ENCODE measurements around the gene CFAP126. TPM values are rescaled to one million over a fixed set of nuclear protein-coding genes. Genes with fewer than 3 reads are reported as not detected.
A peak's percentile ranks its signal among the peaks of the same experiment; 100 is the strongest.
"Not testable (repeated sequence)": the region's sequence is repeated elsewhere in the genome, so short reads cannot be mapped to it uniquely, and the experiment has no call there.

The CFAP126 gene
- total RNA-seq, 1 experiment from 2014 or later, result 1.5 TPM

GRCh38 chr1:161398900-161399256 is 31.2 kb upstream of the CFAP126 start:
- H3K4me1 ChIP-seq (replicated peaks; ENCODE audit: insufficient read depth), result peaks cover 45% of the 10 kb centered on the region
- peak overlapping the region; percentile 99 for H3K27ac ChIP-seq
- POLR2A ChIA-PET (ENCODE audit: unreplicated experiment), result interaction anchor here (0.9 kb wide), 1 partner anchor 10 kb away, joined by 3 read pairs; no protein-coding TSS in a partner anchor
- peaks cover 54% of the 10 kb centered on the region for H3F3A ChIP-seq (ENCODE audit: insufficient read depth, low read depth)
- H3K36me3 ChIP-seq (ENCODE audit: low read depth), result no peaks in the 10 kb centered on the region
- no peaks in the 10 kb centered on the region for H3K79me2 ChIP-seq (ENCODE audit: low read depth)
- peak overlapping the region; percentile 82 for H3K4me2 ChIP-seq
- no peaks in the 10 kb centered on the region for H3K9me2 ChIP-seq (ENCODE audit: insufficient read depth)
- H3K27me3 ChIP-seq (ENCODE audit: insufficient read depth, low read depth), result no peaks in the 10 kb centered on the region
- BruUV-seq (replicated peaks), result no TSS peak
- intact Hi-C loops (cut with micrococcal nuclease; ENCODE audit: unreplicated experiment), result loop anchor here (1.0 to 10.0 kb wide), 4 partner anchors 9 to 346 kb away; partner anchors contain the start of gene DUSP12
- DNase-seq, result no peak
- peak overlapping the region; percentile 84 for H2AFZ ChIP-seq
- CTCF ChIA-PET, result no interaction called here
- no peaks in the 10 kb centered on the region; the same call in 1 of the 2 replicates for H3K9me3 ChIP-seq (ENCODE audit: insufficient read depth, low read depth)
- TF ChIP-seq EZH2 (IDR thresholded peaks at IDR 0.05; ENCODE audit: low read depth), result no peak
- TF ChIP-seq, protein P1, sequence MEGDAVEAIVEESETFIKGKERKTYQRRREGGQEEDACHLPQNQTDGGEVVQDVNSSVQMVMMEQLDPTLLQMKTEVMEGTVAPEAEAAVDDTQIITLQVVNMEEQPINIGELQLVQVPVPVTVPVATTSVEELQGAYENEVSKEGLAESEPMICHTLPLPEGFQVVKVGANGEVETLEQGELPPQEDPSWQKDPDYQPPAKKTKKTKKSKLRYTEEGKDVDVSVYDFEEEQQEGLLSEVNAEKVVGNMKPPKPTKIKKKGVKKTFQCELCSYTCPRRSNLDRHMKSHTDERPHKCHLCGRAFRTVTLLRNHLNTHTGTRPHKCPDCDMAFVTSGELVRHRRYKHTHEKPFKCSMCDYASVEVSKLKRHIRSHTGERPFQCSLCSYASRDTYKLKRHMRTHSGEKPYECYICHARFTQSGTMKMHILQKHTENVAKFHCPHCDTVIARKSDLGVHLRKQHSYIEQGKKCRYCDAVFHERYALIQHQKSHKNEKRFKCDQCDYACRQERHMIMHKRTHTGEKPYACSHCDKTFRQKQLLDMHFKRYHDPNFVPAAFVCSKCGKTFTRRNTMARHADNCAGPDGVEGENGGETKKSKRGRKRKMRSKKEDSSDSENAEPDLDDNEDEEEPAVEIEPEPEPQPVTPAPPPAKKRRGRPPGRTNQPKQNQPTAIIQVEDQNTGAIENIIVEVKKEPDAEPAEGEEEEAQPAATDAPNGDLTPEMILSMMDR (conservative IDR thresholded peaks at IDR 0.05), result no peak
- no peaks in the 10 kb centered on the region for H4K20me1 ChIP-seq (ENCODE audit: insufficient read depth)
- peak overlapping the region; percentile 67 for H3K4me3 ChIP-seq

DNA sequence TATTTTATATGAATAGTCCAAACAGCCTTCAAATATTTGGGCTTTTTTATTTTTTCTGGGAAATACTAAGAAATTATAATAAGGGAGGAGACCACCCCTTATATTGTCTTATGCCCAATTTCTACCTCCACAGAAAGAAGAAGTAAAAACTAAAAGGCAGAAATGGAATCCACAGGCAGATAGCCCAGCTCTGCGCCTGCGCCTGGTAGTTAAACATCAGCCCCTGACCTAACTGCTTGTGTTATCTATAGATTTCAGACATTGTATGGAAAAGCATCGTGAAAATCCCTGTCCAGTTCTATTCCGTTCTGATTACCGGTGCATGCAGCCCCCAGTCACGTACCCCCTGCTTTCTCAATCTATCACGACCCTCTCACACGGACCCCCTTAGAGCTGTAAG is 29.4 kb upstream of the CFAP126 start:
- POLR2A ChIA-PET (ENCODE audit: unreplicated experiment), result not testable (repeated sequence)
- H3K27ac ChIP-seq, result peak overlapping the region; percentile 99
- intact Hi-C loops (cut with micrococcal nuclease; ENCODE audit: unreplicated experiment), result loop anchor here (5.0 to 10.0 kb wide), 3 partner anchors 48 to 348 kb away; partner anchors contain the start of gene DUSP12

DNA sequence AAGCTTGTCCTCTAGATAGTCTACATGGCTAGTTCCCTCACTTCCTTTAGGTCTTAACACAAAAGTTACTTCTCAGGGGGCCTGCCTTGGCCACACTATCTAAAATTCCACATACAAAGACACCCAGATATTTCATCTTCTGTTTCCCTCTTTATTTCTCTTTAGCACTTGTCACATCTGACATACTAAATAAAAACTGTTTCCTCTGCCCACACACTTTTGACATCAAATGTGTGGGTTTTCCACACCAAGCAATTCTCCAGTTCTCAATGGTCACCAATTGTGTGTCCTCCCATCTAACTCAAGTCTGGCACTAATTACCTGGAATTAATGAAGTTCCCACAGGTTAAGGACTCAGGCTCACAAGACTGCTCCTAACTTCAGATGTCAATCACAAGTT is 25.5 kb upstream of the CFAP126 start:
- intact Hi-C loops (cut with micrococcal nuclease; ENCODE audit: unreplicated experiment), result loop anchor here (10.0 kb wide), 2 partner anchors 52 to 352 kb away; partner anchors contain the start of gene DUSP12
- H3K4me1 ChIP-seq (replicated peaks; ENCODE audit: insufficient read depth), result peaks cover 34% of the 10 kb centered on the region
- no peak overlapping the region for H3K4me2 ChIP-seq
- TF ChIP-seq EZH2 (IDR thresholded peaks at IDR 0.05; ENCODE audit: low read depth), result no peak
- TF ChIP-seq, protein P1 (conservative IDR thresholded peaks at IDR 0.05), result no peak
- CTCF ChIA-PET, result no interaction called here
- POLR2A ChIA-PET (ENCODE audit: unreplicated experiment), result no interaction called here
- no peak overlapping the region for H3K4me3 ChIP-seq
- DNase-seq, result no peak
- no peaks in the 10 kb centered on the region for H3K9me2 ChIP-seq (ENCODE audit: insufficient read depth)
- no peaks in the 10 kb centered on the region for H3K9me3 ChIP-seq (ENCODE audit: insufficient read depth, low read depth)
- H2AFZ ChIP-seq, result no peak overlapping the region
- H4K20me1 ChIP-seq (ENCODE audit: insufficient read depth), result no peaks in the 10 kb centered on the region
- H3K79me2 ChIP-seq (ENCODE audit: low read depth), result no peaks in the 10 kb centered on the region
- H3F3A ChIP-seq (ENCODE audit: insufficient read depth, low read depth), result peaks cover 20% of the 10 kb centered on the region; the same call in 1 of the 2 replicates
- no TSS peak for BruUV-seq (replicated peaks)
- no peaks in the 10 kb centered on the region for H3K36me3 ChIP-seq (ENCODE audit: low read depth)
- H3K27me3 ChIP-seq (ENCODE audit: insufficient read depth, low read depth), result no peaks in the 10 kb centered on the region
- H3K27ac ChIP-seq, result no peak overlapping the region

More for the DNA sequence above, 29.4 kb upstream of the CFAP126 start:
- CTCF ChIA-PET; DNase-seq; BruUV-seq (replicated peaks); H3K4me3 ChIP-seq; H4K20me1 ChIP-seq (ENCODE audit: insufficient read depth); H3K9me2 ChIP-seq (ENCODE audit: insufficient read depth); H3K79me2 ChIP-seq (ENCODE audit: low read depth); H3K36me3 ChIP-seq (ENCODE audit: low read depth); H3K9me3 ChIP-seq (ENCODE audit: insufficient read depth, low read depth); H3K27me3 ChIP-seq (ENCODE audit: insufficient read depth, low read depth): not testable (repeated sequence)
- H3K4me1 ChIP-seq (replicated peaks; ENCODE audit: insufficient read depth), result peaks cover 37% of the 10 kb centered on the region
- H3F3A ChIP-seq (ENCODE audit: insufficient read depth, low read depth), result peaks cover 54% of the 10 kb centered on the region
- peak overlapping the region; percentile 84; the same call in 1 of the 2 replicates for H2AFZ ChIP-seq
- H3K4me2 ChIP-seq, result peak overlapping the region; percentile 82

DNA sequence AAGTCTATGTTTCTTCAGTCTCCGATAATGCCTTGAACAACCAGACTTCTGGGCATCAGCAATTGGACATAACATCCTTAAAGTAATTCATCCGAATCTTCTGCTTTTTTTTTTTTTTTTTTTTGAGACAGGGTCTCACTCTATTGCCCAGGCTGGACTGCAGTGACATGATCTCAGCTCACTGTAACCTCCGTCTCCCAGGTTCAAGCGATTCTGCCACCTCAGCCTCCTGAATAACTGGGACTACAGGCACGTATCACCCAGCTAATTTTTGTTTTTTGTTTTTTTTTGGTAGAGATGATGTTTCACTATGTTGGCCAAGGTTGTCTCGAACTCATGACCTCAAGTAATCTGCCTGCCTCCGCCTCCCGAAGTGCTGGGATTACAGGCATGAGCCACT is 23.9 kb upstream of the CFAP126 start:
- intact Hi-C loops (cut with micrococcal nuclease; ENCODE audit: unreplicated experiment), result loop anchor here (10.0 kb wide), 2 partner anchors 53 to 353 kb away; partner anchors contain the start of gene DUSP12
- no peaks in the 10 kb centered on the region for H3K9me3 ChIP-seq (ENCODE audit: insufficient read depth, low read depth)
- TF ChIP-seq, protein P1 (conservative IDR thresholded peaks at IDR 0.05), result no peak
- TF ChIP-seq EZH2 (IDR thresholded peaks at IDR 0.05; ENCODE audit: low read depth), result no peak
- POLR2A ChIA-PET (ENCODE audit: unreplicated experiment), result no interaction called here
- H4K20me1 ChIP-seq (ENCODE audit: insufficient read depth), result no peaks in the 10 kb centered on the region
- no peaks in the 10 kb centered on the region for H3K79me2 ChIP-seq (ENCODE audit: low read depth)
- no peaks in the 10 kb centered on the region for H3K36me3 ChIP-seq (ENCODE audit: low read depth)
- no peak overlapping the region for H3K27ac ChIP-seq
- H3F3A ChIP-seq (ENCODE audit: insufficient read depth, low read depth), result peaks cover 12% of the 10 kb centered on the region; the same call in 1 of the 2 replicates
- no peak overlapping the region for H3K4me2 ChIP-seq
- H3K4me1 ChIP-seq (replicated peaks; ENCODE audit: insufficient read depth), result peaks cover 19% of the 10 kb centered on the region
- no TSS peak for BruUV-seq (replicated peaks)
- H3K9me2 ChIP-seq (ENCODE audit: insufficient read depth), result no peaks in the 10 kb centered on the region
- H3K4me3 ChIP-seq, result no peak overlapping the region
- no peaks in the 10 kb centered on the region for H3K27me3 ChIP-seq (ENCODE audit: insufficient read depth, low read depth)
- CTCF ChIA-PET, result no interaction called here
- H2AFZ ChIP-seq, result no peak overlapping the region
- DNase-seq, result no peak

GRCh38 chr1:161391136-161391535 is 23.5 kb upstream of the CFAP126 start:
- peak overlapping the region; percentile 91; the same call in 1 of the 2 replicates for H3K4me3 ChIP-seq
- H4K20me1 ChIP-seq (ENCODE audit: insufficient read depth); H2AFZ ChIP-seq; H3K9me2 ChIP-seq (ENCODE audit: insufficient read depth); H3K9me3 ChIP-seq (ENCODE audit: insufficient read depth, low read depth); H3K36me3 ChIP-seq (ENCODE audit: low read depth); BruUV-seq (replicated peaks); H3K27ac ChIP-seq; H3K27me3 ChIP-seq (ENCODE audit: insufficient read depth, low read depth); CTCF ChIA-PET; H3K79me2 ChIP-seq (ENCODE audit: low read depth); POLR2A ChIA-PET (ENCODE audit: unreplicated experiment); DNase-seq: not testable (repeated sequence)
- H3K4me1 ChIP-seq (replicated peaks; ENCODE audit: insufficient read depth), result peaks cover 19% of the 10 kb centered on the region
- intact Hi-C loops (cut with micrococcal nuclease; ENCODE audit: unreplicated experiment), result loop anchor here (10.0 kb wide), 2 partner anchors 54 to 354 kb away; partner anchors contain the start of gene DUSP12
- peak overlapping the region; percentile 95 for H3K4me2 ChIP-seq
- H3F3A ChIP-seq (ENCODE audit: insufficient read depth, low read depth), result peaks cover 15% of the 10 kb centered on the region; the same call in 1 of the 2 replicates

Measured in PC-9 (cell line).